ENCODE measurements around the gene CASZ1.

GRCh38 chr1:10623686-10624145 lies 172.7 kb downstream of the CASZ1 start:
- TF ChIP-seq POLR2AphosphoS5 (IDR thresholded peaks at IDR 0.05; ENCODE audit: low read depth, low read length) (no peak), POLR2A (IDR thresholded peaks at IDR 0.05; ENCODE audit: low read depth, low read length) (no peak), TAF1 (IDR thresholded peaks at IDR 0.05; ENCODE audit: low read depth, low read length) (no peak)
